ENCODE results near the gene COBLL1. TPM values are rescaled to one million over a fixed set of nuclear protein-coding genes. Genes with fewer than 3 reads are reported as not detected.

Gene COBLL1
- total RNA-seq, 2 donors from 2014 or later, result 20.7 to 23.9 TPM

DNA sequence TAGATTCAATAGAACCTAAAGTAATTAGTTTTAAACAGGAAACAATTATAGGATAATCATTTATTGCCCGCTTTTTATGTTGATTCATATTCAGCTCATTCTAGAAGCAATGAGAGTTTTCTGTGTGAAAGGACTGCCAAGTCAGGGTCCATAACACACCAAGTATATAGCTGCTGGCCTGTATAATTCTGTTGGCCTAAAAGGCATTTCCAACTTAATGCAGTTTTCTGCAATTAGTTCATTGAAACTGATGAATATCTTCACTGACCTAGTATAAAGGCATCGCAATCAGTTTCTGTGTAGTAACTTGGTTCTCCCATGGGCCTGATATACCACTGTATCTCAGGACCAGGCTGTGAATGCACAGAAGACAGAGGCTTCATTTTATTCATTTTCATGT is 151.3 kb downstream of the COBLL1 start:
- H3K9ac ChIP-seq (ENCODE audit: low read depth in 2 of 2, low read length in 2 of 2), result no peak overlapping the region
- no peaks in the 10 kb centered on the region for H3K4me1 ChIP-seq
- H3K9me3 ChIP-seq, result no peaks in the 10 kb centered on the region
- TF ChIP-seq, protein P1, sequence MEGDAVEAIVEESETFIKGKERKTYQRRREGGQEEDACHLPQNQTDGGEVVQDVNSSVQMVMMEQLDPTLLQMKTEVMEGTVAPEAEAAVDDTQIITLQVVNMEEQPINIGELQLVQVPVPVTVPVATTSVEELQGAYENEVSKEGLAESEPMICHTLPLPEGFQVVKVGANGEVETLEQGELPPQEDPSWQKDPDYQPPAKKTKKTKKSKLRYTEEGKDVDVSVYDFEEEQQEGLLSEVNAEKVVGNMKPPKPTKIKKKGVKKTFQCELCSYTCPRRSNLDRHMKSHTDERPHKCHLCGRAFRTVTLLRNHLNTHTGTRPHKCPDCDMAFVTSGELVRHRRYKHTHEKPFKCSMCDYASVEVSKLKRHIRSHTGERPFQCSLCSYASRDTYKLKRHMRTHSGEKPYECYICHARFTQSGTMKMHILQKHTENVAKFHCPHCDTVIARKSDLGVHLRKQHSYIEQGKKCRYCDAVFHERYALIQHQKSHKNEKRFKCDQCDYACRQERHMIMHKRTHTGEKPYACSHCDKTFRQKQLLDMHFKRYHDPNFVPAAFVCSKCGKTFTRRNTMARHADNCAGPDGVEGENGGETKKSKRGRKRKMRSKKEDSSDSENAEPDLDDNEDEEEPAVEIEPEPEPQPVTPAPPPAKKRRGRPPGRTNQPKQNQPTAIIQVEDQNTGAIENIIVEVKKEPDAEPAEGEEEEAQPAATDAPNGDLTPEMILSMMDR (IDR thresholded peaks at IDR 0.05), result no peak
- H3K36me3 ChIP-seq, result no peaks in the 10 kb centered on the region
- no peak overlapping the region for H3K27ac ChIP-seq
- H3K4me3 ChIP-seq, result no peak overlapping the region
- H3K27me3 ChIP-seq, result no peaks in the 10 kb centered on the region
- intact Hi-C loops (cut with DNase I), result no loop called here
- DNase-seq, result no peak

GRCh38 chr2:164688896-164689419 is 152.7 kb downstream of the COBLL1 start:
- TF ChIP-seq, protein P1 (IDR thresholded peaks at IDR 0.05), result no peak
- no peak overlapping the region for H3K4me3 ChIP-seq
- H3K36me3 ChIP-seq, result no peaks in the 10 kb centered on the region
- intact Hi-C loops (cut with DNase I), result no loop called here
- H3K27ac ChIP-seq, result no peak overlapping the region
- no peak for DNase-seq
- no peaks in the 10 kb centered on the region for H3K27me3 ChIP-seq
- no peaks in the 10 kb centered on the region for H3K4me1 ChIP-seq
- no peaks in the 10 kb centered on the region for H3K9me3 ChIP-seq
- no peak overlapping the region for H3K9ac ChIP-seq (ENCODE audit: low read depth in 2 of 2, low read length in 2 of 2)

DNA sequence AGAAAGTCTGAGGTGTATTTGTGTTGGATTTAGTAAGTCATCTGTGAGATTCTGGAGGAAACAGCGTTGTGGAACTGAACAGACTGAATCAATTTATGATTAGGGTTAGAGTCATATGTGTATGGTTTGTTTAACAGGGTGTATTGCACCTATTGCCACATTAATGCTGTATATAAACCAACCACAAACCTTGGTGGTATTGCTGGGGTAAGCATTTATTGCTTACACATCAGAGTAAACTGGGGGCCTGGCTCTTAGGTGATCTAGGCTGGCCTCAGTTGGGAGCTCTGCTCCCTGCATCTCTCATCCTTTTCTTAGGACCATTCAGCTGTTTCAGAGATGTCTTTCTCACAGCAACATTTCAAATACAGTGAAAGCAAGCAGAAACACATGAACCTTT is 160.6 kb downstream of the COBLL1 start:
- Histone ChIP-seq H3K9me3 (no peaks in the 10 kb centered on the region), H3K9ac (ENCODE audit: low read depth in 2 of 2, low read length in 2 of 2) (no peak overlapping the region), H3K27me3 (no peaks in the 10 kb centered on the region), H3K4me3 (no peak overlapping the region), H3K27ac (no peak overlapping the region), H3K4me1 (no peaks in the 10 kb centered on the region), H3K36me3 (no peaks in the 10 kb centered on the region)
- DNase-seq, result no peak
- TF ChIP-seq, protein P1 (IDR thresholded peaks at IDR 0.05), result no peak
- intact Hi-C loops (cut with DNase I), result no loop called here

- H3K36me3 ChIP-seq, result no peaks in the 10 kb centered on the region
- H3K4me1 ChIP-seq, result no peaks in the 10 kb centered on the region
- no peak overlapping the region for H3K4me3 ChIP-seq
- H3K27me3 ChIP-seq, result no peaks in the 10 kb centered on the region
- H3K9ac ChIP-seq (ENCODE audit: low read depth in 2 of 2, low read length in 2 of 2), result no peak overlapping the region
- intact Hi-C loops (cut with DNase I), result no loop called here
- no peaks in the 10 kb centered on the region for H3K9me3 ChIP-seq
- TF ChIP-seq, protein P1 (IDR thresholded peaks at IDR 0.05), result no peak
- DNase-seq, result no peak
- no peak overlapping the region for H3K27ac ChIP-seq
These were observed 162.9 kb downstream of the COBLL1 start for GRCh38 chr2:164678631-164679149.

GRCh38 chr2:164677733-164678132 is 163.9 kb downstream of the COBLL1 start:
- Histone ChIP-seq H3K27ac (no peak overlapping the region), H3K27me3 (no peaks in the 10 kb centered on the region), H3K9me3 (no peaks in the 10 kb centered on the region), H3K36me3 (no peaks in the 10 kb centered on the region), H3K4me3 (no peak overlapping the region), H3K4me1 (no peaks in the 10 kb centered on the region), H3K9ac (ENCODE audit: low read depth in 2 of 2, low read length in 2 of 2) (no peak overlapping the region)
- TF ChIP-seq, protein P1 (IDR thresholded peaks at IDR 0.05), result no peak
- intact Hi-C loops (cut with DNase I), result no loop called here
- no peak for DNase-seq

Data from colonic mucosa (tissue), 4 donors.